HCT116 (cell line): ENCODE measurements around the gene HOTAIR.

ENCODE experiments used
- EZH2 ChIP-seq: fragments of 200-600 bp; sonication (generic); IDR thresholded peaks from 2 replicates; pipeline ENCODE4 v1.6.1; 2017; ENCODE audit warnings: antibody characterized with exemption, mixed run types
- EZH2phosphoT487 ChIP-seq: fragments of 200-600 bp; IDR thresholded peaks from 2 replicates; pipeline ENCODE4 v1.6.1; 2018; ENCODE audit warnings: antibody characterized with exemption, borderline replicate concordance
- POLR2A ChIP-seq: IDR thresholded peaks from 2 replicates; pipeline ENCODE4 v1.7.0; 2011; ENCODE audit warnings: borderline replicate concordance; ENCODE audit not compliant: insufficient read depth, insufficient read length; ENCODE audit errors: extremely low read depth
- POLR2AphosphoS5 ChIP-seq: IDR thresholded peaks from 2 replicates; pipeline ENCODE4 v1.6.1; 2011; ENCODE audit warnings: mild to moderate bottlenecking, low read depth, low read length, moderate library complexity
- SIN3A ChIP-seq: IDR thresholded peaks from 2 replicates; pipeline ENCODE4 v1.6.1; 2012; ENCODE audit warnings: low read depth
- SRF ChIP-seq: IDR thresholded peaks from 2 replicates; pipeline ENCODE4 v1.6.1; 2012; ENCODE audit warnings: low read depth
- YY1 ChIP-seq: IDR thresholded peaks from 2 replicates; pipeline ENCODE4 v1.6.1; 2011; ENCODE audit warnings: low read length, low read depth, moderate library complexity, mild to moderate bottlenecking; ENCODE audit not compliant: insufficient replicate concordance; ENCODE audit errors: extremely low read depth
- ZFX ChIP-seq: fragments of 450-650 bp; IDR thresholded peaks from 2 replicates; pipeline ENCODE4 v1.6.1; 2017
- ZNF274 ChIP-seq: fragments of 200-500 bp; sonication (Bioruptor generic); IDR thresholded peaks from 2 replicates; pipeline ENCODE4 v1.6.1; 2014; ENCODE audit warnings: mild to moderate bottlenecking, low read depth, low read length, inconsistent platforms
- TF ChIP-seq, protein P1 (sequence below): IDR thresholded peaks from 2 replicates; pipeline ENCODE4 v1.6.1; 2012
- TF ChIP-seq, protein P2 (sequence below), 3 experiments: fragments of 200-600 bp in 1 of 3; sonication (generic) in 1 of 3; IDR thresholded peaks in 2 of 3; conservative IDR thresholded peaks in 1 of 3; 2 replicates each; pipeline ENCODE4 v1.5.1; 2012 to 2017; ENCODE audit warnings: low read depth in 2 of 3, low read length in 2 of 3, antibody characterized with exemption in 1 of 3, borderline replicate concordance in 1 of 3, control low read depth in 1 of 3, mild to moderate bottlenecking in 1 of 3, mixed read lengths in 1 of 3, mixed run types in 1 of 3, moderate library complexity in 1 of 3; ENCODE audit not compliant: insufficient read depth in 1 of 3
- TF ChIP-seq, protein P3 (sequence below): IDR thresholded peaks from 2 replicates; pipeline ENCODE4 v1.6.1; 2012; ENCODE audit warnings: low read depth

DNA sequence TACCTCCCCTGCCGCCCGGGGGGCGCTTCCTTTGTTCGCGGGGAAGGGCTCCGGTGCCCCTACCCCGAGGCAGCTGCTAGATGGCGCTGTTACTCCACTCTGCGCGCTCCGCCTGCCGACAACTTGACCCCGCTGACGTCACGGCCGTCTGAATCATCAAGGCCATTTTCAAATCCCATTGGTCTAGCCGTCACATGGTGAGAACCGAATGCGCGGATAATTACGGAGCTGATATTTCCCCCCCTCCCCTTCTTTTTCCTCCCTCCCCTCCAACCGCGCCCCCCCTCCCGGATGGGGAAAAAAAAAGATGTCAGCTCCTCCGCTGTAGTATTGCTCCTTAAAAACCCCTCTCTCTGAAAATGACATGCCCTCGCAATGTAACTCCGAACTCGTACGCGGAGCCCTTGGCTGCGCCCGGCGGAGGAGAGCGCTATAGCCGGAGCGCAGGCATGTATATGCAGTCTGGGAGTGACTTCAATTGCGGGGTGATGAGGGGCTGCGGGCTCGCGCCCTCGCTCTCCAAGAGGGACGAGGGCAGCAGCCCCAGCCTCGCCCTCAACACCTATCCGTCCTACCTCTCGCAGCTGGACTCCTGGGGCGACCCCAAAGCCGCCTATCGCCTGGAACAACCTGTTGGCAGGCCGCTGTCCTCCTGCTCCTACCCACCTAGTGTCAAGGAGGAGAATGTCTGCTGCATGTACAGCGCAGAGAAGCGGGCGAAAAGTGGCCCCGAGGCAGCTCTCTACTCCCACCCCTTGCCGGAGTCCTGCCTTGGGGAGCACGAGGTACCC, 10.3 kb upstream of the HOTAIR start, which contains the start of gene HOXC10:
- no peak for TF ChIP-seq EZH2
- TF ChIP-seq POLR2A = no peak
- TF ChIP-seq, protein P1, sequence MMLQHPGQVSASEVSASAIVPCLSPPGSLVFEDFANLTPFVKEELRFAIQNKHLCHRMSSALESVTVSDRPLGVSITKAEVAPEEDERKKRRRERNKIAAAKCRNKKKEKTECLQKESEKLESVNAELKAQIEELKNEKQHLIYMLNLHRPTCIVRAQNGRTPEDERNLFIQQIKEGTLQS = no peak
- TF ChIP-seq, protein P2, sequence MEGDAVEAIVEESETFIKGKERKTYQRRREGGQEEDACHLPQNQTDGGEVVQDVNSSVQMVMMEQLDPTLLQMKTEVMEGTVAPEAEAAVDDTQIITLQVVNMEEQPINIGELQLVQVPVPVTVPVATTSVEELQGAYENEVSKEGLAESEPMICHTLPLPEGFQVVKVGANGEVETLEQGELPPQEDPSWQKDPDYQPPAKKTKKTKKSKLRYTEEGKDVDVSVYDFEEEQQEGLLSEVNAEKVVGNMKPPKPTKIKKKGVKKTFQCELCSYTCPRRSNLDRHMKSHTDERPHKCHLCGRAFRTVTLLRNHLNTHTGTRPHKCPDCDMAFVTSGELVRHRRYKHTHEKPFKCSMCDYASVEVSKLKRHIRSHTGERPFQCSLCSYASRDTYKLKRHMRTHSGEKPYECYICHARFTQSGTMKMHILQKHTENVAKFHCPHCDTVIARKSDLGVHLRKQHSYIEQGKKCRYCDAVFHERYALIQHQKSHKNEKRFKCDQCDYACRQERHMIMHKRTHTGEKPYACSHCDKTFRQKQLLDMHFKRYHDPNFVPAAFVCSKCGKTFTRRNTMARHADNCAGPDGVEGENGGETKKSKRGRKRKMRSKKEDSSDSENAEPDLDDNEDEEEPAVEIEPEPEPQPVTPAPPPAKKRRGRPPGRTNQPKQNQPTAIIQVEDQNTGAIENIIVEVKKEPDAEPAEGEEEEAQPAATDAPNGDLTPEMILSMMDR (IDR thresholded peaks at IDR 0.05 in 2 of 3, conservative IDR thresholded peaks at IDR 0.05 in 1 of 3; ENCODE audit: borderline replicate concordance in 1 of 3, insufficient read depth in 1 of 3, low read depth in 2 of 3, low read length in 2 of 3) = peak; percentile 76 to 86 (median 82)
- TF ChIP-seq POLR2AphosphoS5 = 0 out of 2 replicates have a peak, but pooled peaks have one; percentile 39
- TF ChIP-seq EZH2phosphoT487 = no peak
- peak; percentile 42 for TF ChIP-seq YY1
- TF ChIP-seq ZNF274 = no peak
- no peak for TF ChIP-seq SIN3A
- TF ChIP-seq, protein P3, sequence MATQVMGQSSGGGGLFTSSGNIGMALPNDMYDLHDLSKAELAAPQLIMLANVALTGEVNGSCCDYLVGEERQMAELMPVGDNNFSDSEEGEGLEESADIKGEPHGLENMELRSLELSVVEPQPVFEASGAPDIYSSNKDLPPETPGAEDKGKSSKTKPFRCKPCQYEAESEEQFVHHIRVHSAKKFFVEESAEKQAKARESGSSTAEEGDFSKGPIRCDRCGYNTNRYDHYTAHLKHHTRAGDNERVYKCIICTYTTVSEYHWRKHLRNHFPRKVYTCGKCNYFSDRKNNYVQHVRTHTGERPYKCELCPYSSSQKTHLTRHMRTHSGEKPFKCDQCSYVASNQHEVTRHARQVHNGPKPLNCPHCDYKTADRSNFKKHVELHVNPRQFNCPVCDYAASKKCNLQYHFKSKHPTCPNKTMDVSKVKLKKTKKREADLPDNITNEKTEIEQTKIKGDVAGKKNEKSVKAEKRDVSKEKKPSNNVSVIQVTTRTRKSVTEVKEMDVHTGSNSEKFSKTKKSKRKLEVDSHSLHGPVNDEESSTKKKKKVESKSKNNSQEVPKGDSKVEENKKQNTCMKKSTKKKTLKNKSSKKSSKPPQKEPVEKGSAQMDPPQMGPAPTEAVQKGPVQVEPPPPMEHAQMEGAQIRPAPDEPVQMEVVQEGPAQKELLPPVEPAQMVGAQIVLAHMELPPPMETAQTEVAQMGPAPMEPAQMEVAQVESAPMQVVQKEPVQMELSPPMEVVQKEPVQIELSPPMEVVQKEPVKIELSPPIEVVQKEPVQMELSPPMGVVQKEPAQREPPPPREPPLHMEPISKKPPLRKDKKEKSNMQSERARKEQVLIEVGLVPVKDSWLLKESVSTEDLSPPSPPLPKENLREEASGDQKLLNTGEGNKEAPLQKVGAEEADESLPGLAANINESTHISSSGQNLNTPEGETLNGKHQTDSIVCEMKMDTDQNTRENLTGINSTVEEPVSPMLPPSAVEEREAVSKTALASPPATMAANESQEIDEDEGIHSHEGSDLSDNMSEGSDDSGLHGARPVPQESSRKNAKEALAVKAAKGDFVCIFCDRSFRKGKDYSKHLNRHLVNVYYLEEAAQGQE = no peak
- TF ChIP-seq SRF = no peak
- no peak for TF ChIP-seq ZFX
